HepG2 (cell line): Measurements from ENCODE around the gene SLC12A2. TPM values are rescaled to one million over a fixed set of nuclear protein-coding genes. Genes with fewer than 3 reads are reported as not detected.
A peak's percentile ranks its signal among the peaks of the same experiment; 100 is the strongest.

ENCODE experiments used
- AGO1 ChIP-seq: fragments of 200-400 bp; formaldehyde crosslinking; IDR thresholded peaks from 2 replicates; pipeline ENCODE4 v1.6.1; 2017; ENCODE audit warnings: mild to moderate bottlenecking, low read depth, low read length, moderate library complexity; ENCODE audit not compliant: poor library complexity, severe bottlenecking
- BATF2 ChIP-seq: sonication (generic); formaldehyde crosslinking; IDR thresholded peaks from 2 replicates; pipeline ENCODE4 v1.8.0; 2022; ENCODE audit warnings: mild to moderate bottlenecking, missing genetic modification reagents, moderate library complexity
- BCLAF1 ChIP-seq: fragments of 450-650 bp; IDR thresholded peaks from 2 replicates; pipeline ENCODE4 v1.6.1; 2017; ENCODE audit warnings: mild to moderate bottlenecking
- EP300 ChIP-seq, 3 experiments: sonication (generic) in 1 of 3; formaldehyde crosslinking in 1 of 3; IDR thresholded peaks; 2 replicates each; pipeline versions ENCODE4 v1.5.1 to v1.6.1; 2011 to 2020; ENCODE audit warnings: low read depth in 2 of 3, low read length in 2 of 3, borderline replicate concordance in 1 of 3, improper control_type of control experiment in 1 of 3, mild to moderate bottlenecking in 1 of 3, missing genetic modification reagents in 1 of 3, moderate library complexity in 1 of 3
- HCFC1 ChIP-seq: fragments of 150-350 bp; IDR thresholded peaks from 2 replicates; pipeline ENCODE4 v1.6.1; 2014; ENCODE audit warnings: low read depth, low read length
- KLF6 ChIP-seq: IDR thresholded peaks from 2 replicates; pipeline ENCODE4 v1.8.0; 2016; ENCODE audit warnings: missing biosample characterization, missing genetic modification reagents
- MAX ChIP-seq: IDR thresholded peaks from 2 replicates; pipeline ENCODE4 v1.6.1; 2012; ENCODE audit warnings: inconsistent platforms
- PCBP1 ChIP-seq: fragments of 200-400 bp; formaldehyde crosslinking; IDR thresholded peaks from 2 replicates; pipeline ENCODE4 v1.6.1; 2017; ENCODE audit warnings: mild to moderate bottlenecking, low read depth, low read length, borderline replicate concordance
- RCOR2 ChIP-seq: IDR thresholded peaks from 2 replicates; pipeline ENCODE4 v1.6.1; 2016; ENCODE audit warnings: missing biosample characterization, missing genetic modification reagents
- SIX1 ChIP-seq: sonication (generic); formaldehyde crosslinking; IDR thresholded peaks from 2 replicates; pipeline ENCODE4 v1.4.0; 2020; ENCODE audit warnings: missing genetic modification reagents, borderline replicate concordance
- SNAPC2 ChIP-seq: sonication (generic); formaldehyde crosslinking; IDR thresholded peaks from 2 replicates; pipeline ENCODE4 v1.8.1; 2022; ENCODE audit warnings: mild to moderate bottlenecking, missing genetic modification reagents
- XRCC5 ChIP-seq: fragments of 200-400 bp; formaldehyde crosslinking; optimal IDR thresholded peaks from 2 replicates; pipeline ENCODE3; 2017; ENCODE audit warnings: mild to moderate bottlenecking, low read length
- ZBTB26 ChIP-seq: IDR thresholded peaks from 2 replicates; pipeline ENCODE4 v1.6.1; 2016; ENCODE audit warnings: missing compliant biosample characterization, missing genetic modification reagents, borderline replicate concordance
- ZNF121 ChIP-seq: sonication (generic); formaldehyde crosslinking; IDR thresholded peaks from 2 replicates; pipeline ENCODE4 v1.5.0; 2020; ENCODE audit warnings: mild to moderate bottlenecking, missing genetic modification reagents
- ZNF256 ChIP-seq: sonication (generic); formaldehyde crosslinking; conservative IDR thresholded peaks from 2 replicates; pipeline ENCODE4 v1.4.0; 2020; ENCODE audit warnings: missing genetic modification reagents
- ZNF30 ChIP-seq: sonication (generic); formaldehyde crosslinking; IDR thresholded peaks from 2 replicates; pipeline ENCODE4 v1.5.0; 2020; ENCODE audit warnings: mild to moderate bottlenecking, missing genetic modification reagents
- ZNF496 ChIP-seq: sonication (generic); formaldehyde crosslinking; IDR thresholded peaks from 2 replicates; pipeline ENCODE4 v1.8.1; 2023; ENCODE audit warnings: mild to moderate bottlenecking, moderate library complexity, missing genetic modification reagents; ENCODE audit not compliant: insufficient replicate concordance
- ZNF557 ChIP-seq: sonication (generic); formaldehyde crosslinking; IDR thresholded peaks from 2 replicates; pipeline ENCODE4 v1.4.0; 2020; ENCODE audit warnings: missing genetic modification reagents
- ZNF570 ChIP-seq: sonication (generic); formaldehyde crosslinking; IDR thresholded peaks from 2 replicates; pipeline ENCODE4 v1.4.0; 2020; ENCODE audit warnings: mild to moderate bottlenecking, missing genetic modification reagents, borderline replicate concordance
- ZNF703 ChIP-seq: sonication (generic); formaldehyde crosslinking; IDR thresholded peaks from 2 replicates; pipeline ENCODE4 v1.5.1; 2020; ENCODE audit warnings: missing genetic modification reagents, mild to moderate bottlenecking, moderate library complexity, borderline replicate concordance
- ZNF768 ChIP-seq: sonication (generic); formaldehyde crosslinking; IDR thresholded peaks from 2 replicates; pipeline ENCODE4 v1.4.0; 2020; ENCODE audit warnings: missing genetic modification reagents
- ZNF770 ChIP-seq: sonication (generic); formaldehyde crosslinking; IDR thresholded peaks from 2 replicates; pipeline ENCODE4 v1.5.0; 2020; ENCODE audit warnings: mild to moderate bottlenecking, missing genetic modification reagents
- ZSCAN22 ChIP-seq: sonication (generic); formaldehyde crosslinking; IDR thresholded peaks from 2 replicates; pipeline ENCODE4 v1.4.0; 2020; ENCODE audit warnings: mild to moderate bottlenecking, missing genetic modification reagents
- polyA plus RNA-seq, 8 experiments: library from polyadenylated mRNA; depleted of rRNA in 3 of 8; stranded (reverse) in 7 of 8; unstranded in 1 of 8; fragments of >200 nt; fragmentation: Illumina TruSeq in 4 of 8; extraction: Trizol in 4 of 8; gene quantifications; 2 replicates each; pipeline versions ENCODE4 v1.2.1 to v1.2.3, GENCODE V29; 2011 to 2016; ENCODE audit warnings: low read depth in 4 of 8, missing spikeins in 1 of 8, mixed read lengths in 1 of 8; ENCODE audit not compliant: insufficient read depth in 1 of 8
- total RNA-seq, 5 experiments: library from RNA; depleted of rRNA; stranded (reverse); fragments of >200 nt; fragmentation: Illumina TruSeq; extraction: Trizol; gene quantifications; 2 replicates each; pipeline ENCODE4 v1.2.3, GENCODE V29; 2016; ENCODE audit warnings: low read depth in 1 of 5

The SLC12A2 gene
- total and polyA plus RNA-seq, 2 of the 13 experiments (the other 11 are each of a cell fraction or from before 2014, with no cell fraction given): 4.0 to 9.7 TPM

GRCh38 chr5:128083033-128083810 lies at the start of gene SLC12A2 (continued):
- TF ChIP-seq BATF2: 0 out of 2 replicates have a peak, but pooled peaks have one; percentile 29
- TF ChIP-seq ZNF121: no peak
- no peak for TF ChIP-seq ZSCAN22 (CRISPR knock-in tag)
- TF ChIP-seq EP300 (IDR thresholded peaks at IDR 0.05; ENCODE audit: low read depth in 2 of 2, low read length in 2 of 2): no peak
- no peak for TF ChIP-seq EP300 (CRISPR knock-in tag; IDR thresholded peaks at IDR 0.05; ENCODE audit: borderline replicate concordance)
- TF ChIP-seq ZNF770 (CRISPR knock-in tag): no peak
- TF ChIP-seq ZNF256 (CRISPR knock-in tag): no peak
- TF ChIP-seq RCOR2 (CRISPR knock-in tag): no peak
- TF ChIP-seq HCFC1: no peak
- TF ChIP-seq KLF6 (CRISPR knock-in tag): 0 out of 2 replicates have a peak, but pooled peaks have one; percentile 3
- no peak for TF ChIP-seq ZNF30 (CRISPR knock-in tag)
- no peak for TF ChIP-seq ZNF703
- peak; percentile 95 for TF ChIP-seq MAX
- no peak for TF ChIP-seq ZNF570 (CRISPR knock-in tag)
- no peak for TF ChIP-seq BCLAF1
- TF ChIP-seq ZNF557 (CRISPR knock-in tag): no peak
- TF ChIP-seq SIX1 (CRISPR knock-in tag): no peak
- peak; percentile 44 for TF ChIP-seq XRCC5
- TF ChIP-seq SNAPC2 (CRISPR knock-in tag): no peak
- TF ChIP-seq ZNF768 (CRISPR knock-in tag): peak; percentile 18; the same call in 1 of the 2 replicates
- TF ChIP-seq ZNF496 (CRISPR knock-in tag): no peak
- TF ChIP-seq PCBP1: no peak
- TF ChIP-seq AGO1: no peak
- TF ChIP-seq ZBTB26 (CRISPR knock-in tag): no peak
